ENCODE measurements around the gene RPL11.

RPL11 gene

GRCh38 chr1:23736437-23737134 is 45.0 kb downstream of the RPL11 start:
- DNase-seq = no peak

- DNase-seq = no peak
Measured at GRCh38 chr1:23741609-23742008, 50.0 kb downstream of the RPL11 start.

DNA sequence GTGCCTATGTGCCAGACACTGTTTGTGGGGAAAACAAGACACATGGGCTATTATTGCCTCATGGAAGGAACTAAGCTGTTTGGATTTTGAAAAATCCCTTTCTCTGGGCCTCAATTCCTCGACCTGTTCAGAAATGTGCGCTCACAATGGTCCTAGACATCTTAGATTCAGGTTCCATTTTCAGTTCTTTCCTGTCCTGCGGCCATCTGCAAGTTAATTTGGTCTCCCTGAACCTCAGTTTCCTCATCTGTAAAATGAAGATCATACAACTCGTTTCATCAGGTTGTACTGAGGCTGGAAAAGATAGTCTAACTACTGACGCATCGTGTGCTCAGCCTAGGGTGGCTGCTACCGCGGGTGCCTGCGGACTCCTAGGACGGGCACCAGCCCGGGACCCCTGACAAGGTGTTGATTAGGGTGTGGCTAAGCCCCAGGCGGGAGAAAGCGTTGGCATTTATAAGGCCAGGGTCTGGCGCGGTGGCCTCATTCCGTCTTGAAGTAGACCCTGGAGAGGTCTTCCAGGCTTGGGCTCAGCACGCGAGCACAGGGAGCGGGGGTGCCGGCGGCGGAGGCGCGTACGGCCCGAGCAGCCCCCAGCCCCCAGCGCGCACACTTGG is 51.2 kb downstream of the RPL11 start:
- DNase-seq = no peak

DNA sequence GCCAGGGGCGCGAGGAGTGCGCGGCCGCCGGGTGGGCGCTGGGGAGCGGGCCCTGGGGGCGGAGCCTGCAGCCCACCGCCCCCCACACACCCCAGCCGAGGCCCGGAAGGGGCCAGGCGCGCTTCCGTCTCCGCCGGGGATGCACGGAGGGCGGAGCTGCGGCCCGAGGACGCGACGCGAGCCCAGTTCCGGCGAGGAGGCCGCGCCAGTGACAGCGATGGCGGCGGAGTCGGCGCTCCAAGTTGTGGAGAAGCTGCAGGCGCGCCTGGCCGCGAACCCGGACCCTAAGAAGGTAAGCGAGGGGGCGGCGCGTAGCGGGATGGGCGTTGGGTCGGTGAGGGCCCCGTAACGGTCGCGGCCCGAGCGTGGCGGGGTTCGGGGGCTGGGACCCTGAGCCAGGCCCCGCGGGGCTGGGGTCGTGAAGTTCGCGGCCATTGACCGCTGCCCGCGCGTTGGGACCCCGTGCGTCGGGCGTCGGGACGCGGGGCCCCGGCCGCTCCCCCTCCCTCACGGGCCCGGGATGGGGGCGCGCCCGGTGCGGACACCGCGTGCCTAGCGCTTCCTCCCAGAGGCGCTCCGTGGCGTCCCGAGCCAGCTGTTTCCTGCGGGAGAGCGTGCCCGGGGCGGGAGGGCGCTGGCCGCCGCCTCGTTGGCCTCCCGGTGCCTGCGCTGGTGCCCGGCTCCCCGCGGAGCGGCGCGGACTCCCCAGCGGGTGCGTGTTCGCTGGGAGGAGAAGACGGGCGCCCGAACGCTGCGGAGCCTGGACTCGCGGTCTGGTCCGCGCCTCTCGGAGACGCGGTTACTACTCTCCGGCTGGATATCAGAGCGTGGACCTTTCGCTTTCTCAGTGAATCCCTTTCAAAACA is 51.9 kb downstream of the RPL11 start, which contains the start of gene ELOA:
TSS of gene ELOA (plus strand) at position 185 of the 866 bp plus-strand sequence. CDS start at position 218, 33 bp downstream.
- DNase-seq = no peak

DNA sequence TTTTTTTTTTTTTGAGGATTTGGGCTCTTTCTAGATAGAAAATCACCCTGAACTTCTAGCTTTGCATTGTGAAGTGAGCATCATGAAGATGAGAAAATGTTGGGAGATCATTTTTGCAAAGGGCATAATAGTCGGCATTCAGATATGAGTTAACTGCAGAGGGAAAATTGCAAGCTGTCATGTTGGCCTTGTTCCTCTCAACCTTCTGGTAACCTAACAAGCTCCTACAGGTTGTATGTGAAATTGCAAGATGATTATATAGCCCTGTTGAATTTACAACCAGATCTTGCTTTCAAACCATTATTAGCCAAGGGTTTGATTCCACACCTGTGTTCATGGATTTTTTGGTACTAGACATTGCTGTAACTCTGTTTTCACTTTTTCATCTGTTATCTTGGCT is 53.9 kb downstream of the RPL11 start:
- DNase-seq = no peak

Measured in NCI-H1436 treated with DMSO at 0.1 percent for 48 hours (cell line).